ENCODE measurements around the gene SYT13. TPM values are rescaled to one million over a fixed set of nuclear protein-coding genes. Genes with fewer than 3 reads are reported as not detected.

SYT13 gene
- total and polyA plus RNA-seq, 2 experiments from 2014 or later = 1.7 to 11.5 TPM

- DNase-seq (ENCODE audit: low spot score) = no peak
- Histone ChIP-seq H3K27ac (no peak overlapping the region), H3K9me3 (ENCODE audit: low read depth) (no peaks in the 10 kb centered on the region), H3K9me2 (replicated peaks; ENCODE audit: insufficient read depth) (no peaks in the 10 kb centered on the region), H3K36me3 (replicated peaks; ENCODE audit: insufficient read depth, low read depth) (no peaks in the 10 kb centered on the region), H3K79me2 (no peaks in the 10 kb centered on the region), H3K4me3 (no peak overlapping the region), H2AFZ (no peak overlapping the region), H3K27me3 (no peaks in the 10 kb centered on the region), H4K20me1 (ENCODE audit: insufficient read depth, poor library complexity, severe bottlenecking) (no peaks in the 10 kb centered on the region), H3K4me1 (ENCODE audit: insufficient read depth) (no peaks in the 10 kb centered on the region), H3K4me2 (no peak overlapping the region)
- 95% methylated on average over 1 of the region's 1 CpG for WGBS (ENCODE audit: low lambda C conversion rate, missing lambda C conversion rate)
- TF ChIP-seq EZH2 (IDR thresholded peaks at IDR 0.05; ENCODE audit: borderline replicate concordance) = no peak
- TF ChIP-seq CTCF (IDR thresholded peaks at IDR 0.05; ENCODE audit: poor library complexity) = no peak
- no peak for TF ChIP-seq EZH2phosphoT487 (IDR thresholded peaks at IDR 0.05; ENCODE audit: low read depth, severe bottlenecking, unreplicated experiment)
These were observed 46.4 kb downstream of the SYT13 start for GRCh38 chr11:45239733-45240132.

GRCh38 chr11:45238724-45239123, 47.4 kb downstream of the SYT13 start:
- Histone ChIP-seq H3K4me1 (ENCODE audit: insufficient read depth) (no peaks in the 10 kb centered on the region), H3K9me2 (replicated peaks; ENCODE audit: insufficient read depth) (no peaks in the 10 kb centered on the region), H3K27ac (no peak overlapping the region), H3K36me3 (replicated peaks; ENCODE audit: insufficient read depth, low read depth) (no peaks in the 10 kb centered on the region), H3K27me3 (no peaks in the 10 kb centered on the region), H3K9me3 (ENCODE audit: low read depth) (no peaks in the 10 kb centered on the region), H3K79me2 (no peaks in the 10 kb centered on the region), H3K4me3 (no peak overlapping the region), H4K20me1 (ENCODE audit: insufficient read depth, poor library complexity, severe bottlenecking) (no peaks in the 10 kb centered on the region), H3K4me2 (no peak overlapping the region), H2AFZ (no peak overlapping the region)
- DNase-seq (ENCODE audit: low spot score) = no peak
- 87% methylated on average over 3 of the region's 3 CpGs for WGBS (ENCODE audit: low lambda C conversion rate, missing lambda C conversion rate)
- TF ChIP-seq EZH2phosphoT487 (IDR thresholded peaks at IDR 0.05; ENCODE audit: low read depth, severe bottlenecking, unreplicated experiment) (no peak), CTCF (IDR thresholded peaks at IDR 0.05; ENCODE audit: poor library complexity) (no peak), EZH2 (IDR thresholded peaks at IDR 0.05; ENCODE audit: borderline replicate concordance) (no peak)

- no peaks in the 10 kb centered on the region for H3K79me2 ChIP-seq
- H3K27me3 ChIP-seq = no peaks in the 10 kb centered on the region
- no peaks in the 10 kb centered on the region for H4K20me1 ChIP-seq (ENCODE audit: insufficient read depth, poor library complexity, severe bottlenecking)
- DNase-seq (ENCODE audit: low spot score) = no peak
- H3K4me1 ChIP-seq (ENCODE audit: insufficient read depth) = no peaks in the 10 kb centered on the region
- H3K4me3 ChIP-seq = no peak overlapping the region
- 76% methylated on average over 4 of the region's 4 CpGs for WGBS (ENCODE audit: low lambda C conversion rate, missing lambda C conversion rate)
- no peak overlapping the region for H2AFZ ChIP-seq
- no peaks in the 10 kb centered on the region for H3K36me3 ChIP-seq (replicated peaks; ENCODE audit: insufficient read depth, low read depth)
- no peaks in the 10 kb centered on the region for H3K9me3 ChIP-seq (ENCODE audit: low read depth)
- no peak overlapping the region for H3K27ac ChIP-seq
- H3K4me2 ChIP-seq = no peak overlapping the region
- TF ChIP-seq EZH2phosphoT487 (IDR thresholded peaks at IDR 0.05; ENCODE audit: low read depth, severe bottlenecking, unreplicated experiment) = no peak
- no peak for TF ChIP-seq CTCF (IDR thresholded peaks at IDR 0.05; ENCODE audit: poor library complexity)
- TF ChIP-seq EZH2 (IDR thresholded peaks at IDR 0.05; ENCODE audit: borderline replicate concordance) = no peak
- H3K9me2 ChIP-seq (replicated peaks; ENCODE audit: insufficient read depth) = no peaks in the 10 kb centered on the region
These were observed 48.3 kb downstream of the SYT13 start for GRCh38 chr11:45237711-45238315.
